ENCODE measurements around the gene POLK. TPM values are rescaled to one million over a fixed set of nuclear protein-coding genes. Genes with fewer than 3 reads are reported as not detected.

The POLK gene
- total and polyA plus RNA-seq, 2 experiments from 2014 or later: 22.2 to 25.7 TPM

- in situ Hi-C loops (cut with MboI): no loop called here
- Histone ChIP-seq H3K4me3 (no peak overlapping the region), H3K36me3 (ENCODE audit: low read depth) (peaks cover 14% of the 10 kb centered on the region; the same call in 1 of the 2 replicates), H3K9me3 (ENCODE audit: low read depth) (no peaks in the 10 kb centered on the region), H4K20me1 (ENCODE audit: insufficient read depth) (no peaks in the 10 kb centered on the region), H3K9me2 (ENCODE audit: insufficient read depth) (no peaks in the 10 kb centered on the region), H3K27ac (no peak overlapping the region), H3K79me2 (ENCODE audit: insufficient read depth) (peaks cover 100% of the 10 kb centered on the region), H3K27me3 (replicated peaks; ENCODE audit: insufficient read depth) (no peaks in the 10 kb centered on the region), H3K4me1 (ENCODE audit: insufficient read depth) (peaks cover 15% of the 10 kb centered on the region), H3K9ac (no peak overlapping the region), H3F3A (ENCODE audit: insufficient read depth) (no peaks in the 10 kb centered on the region), H3K4me2 (ENCODE audit: unreplicated experiment) (no peak overlapping the region), H2AFZ (no peak overlapping the region)
- WGBS, 2 experiments (ENCODE audit: low coverage in 1 of 2, low lambda C conversion rate in 2 of 2, missing lambda C conversion rate in 2 of 2): 95% methylated on average over 3 of the region's 3 CpGs
- TF ChIP-seq EZH2 (IDR thresholded peaks at IDR 0.05; ENCODE audit: insufficient read depth, poor library complexity, severe bottlenecking): no peak
- TF ChIP-seq EZH2phosphoT487 (IDR thresholded peaks at IDR 0.05; ENCODE audit: insufficient read depth, low read depth): no peak
- no peak for DNase-seq
These were observed 12.4 kb downstream of the POLK start for GRCh38 chr5:75524071-75524470.

- no peak for DNase-seq
- Histone ChIP-seq H3K4me2 (ENCODE audit: unreplicated experiment) (no peak overlapping the region), H3F3A (ENCODE audit: insufficient read depth) (no peaks in the 10 kb centered on the region), H3K27ac (no peak overlapping the region), H3K4me1 (ENCODE audit: insufficient read depth) (peaks cover 15% of the 10 kb centered on the region), H3K4me3 (no peak overlapping the region), H3K9me3 (ENCODE audit: low read depth) (no peaks in the 10 kb centered on the region), H3K9me2 (ENCODE audit: insufficient read depth) (no peaks in the 10 kb centered on the region), H2AFZ (no peak overlapping the region), H3K36me3 (ENCODE audit: low read depth) (peaks cover 14% of the 10 kb centered on the region; the same call in 1 of the 2 replicates), H3K79me2 (ENCODE audit: insufficient read depth) (peaks cover 100% of the 10 kb centered on the region), H4K20me1 (ENCODE audit: insufficient read depth) (no peaks in the 10 kb centered on the region), H3K9ac (no peak overlapping the region), H3K27me3 (replicated peaks; ENCODE audit: insufficient read depth) (no peaks in the 10 kb centered on the region)
- TF ChIP-seq EZH2phosphoT487 (IDR thresholded peaks at IDR 0.05; ENCODE audit: insufficient read depth, low read depth): no peak
- TF ChIP-seq EZH2 (IDR thresholded peaks at IDR 0.05; ENCODE audit: insufficient read depth, poor library complexity, severe bottlenecking): no peak
- in situ Hi-C loops (cut with MboI): no loop called here
- 100% methylated on average over 1 of the region's 1 CpG for WGBS, 2 experiments (ENCODE audit: low coverage in 1 of 2, low lambda C conversion rate in 2 of 2, missing lambda C conversion rate in 2 of 2)
These were observed 12.9 kb downstream of the POLK start for GRCh38 chr5:75524591-75524990.

- Histone ChIP-seq H3K9me2 (ENCODE audit: insufficient read depth) (no peaks in the 10 kb centered on the region), H3K9me3 (ENCODE audit: low read depth) (no peaks in the 10 kb centered on the region), H3F3A (ENCODE audit: insufficient read depth) (no peaks in the 10 kb centered on the region), H3K27ac (no peak overlapping the region), H3K4me2 (ENCODE audit: unreplicated experiment) (no peak overlapping the region), H2AFZ (no peak overlapping the region), H3K27me3 (replicated peaks; ENCODE audit: insufficient read depth) (no peaks in the 10 kb centered on the region), H3K4me3 (no peak overlapping the region), H3K79me2 (ENCODE audit: insufficient read depth) (peaks cover 100% of the 10 kb centered on the region), H3K9ac (no peak overlapping the region), H4K20me1 (ENCODE audit: insufficient read depth) (no peaks in the 10 kb centered on the region), H3K4me1 (ENCODE audit: insufficient read depth) (peaks cover 15% of the 10 kb centered on the region), H3K36me3 (ENCODE audit: low read depth) (peaks cover 14% of the 10 kb centered on the region; the same call in 1 of the 2 replicates)
- 100% methylated on average over 1 of the region's 1 CpG for WGBS, 2 experiments (ENCODE audit: low coverage in 1 of 2, low lambda C conversion rate in 2 of 2, missing lambda C conversion rate in 2 of 2)
- in situ Hi-C loops (cut with MboI): no loop called here
- TF ChIP-seq EZH2 (IDR thresholded peaks at IDR 0.05; ENCODE audit: insufficient read depth, poor library complexity, severe bottlenecking) (no peak), EZH2phosphoT487 (IDR thresholded peaks at IDR 0.05; ENCODE audit: insufficient read depth, low read depth) (no peak)
- DNase-seq: no peak
These were observed 13.7 kb downstream of the POLK start for GRCh38 chr5:75525344-75525743.

GRCh38 chr5:75526070-75526469, 14.4 kb downstream of the POLK start:
- H3K79me2 ChIP-seq (ENCODE audit: insufficient read depth): peaks cover 99% of the 10 kb centered on the region
- no peak overlapping the region for H2AFZ ChIP-seq
- no peak overlapping the region for H3K9ac ChIP-seq
- no peaks in the 10 kb centered on the region for H3K27me3 ChIP-seq (replicated peaks; ENCODE audit: insufficient read depth)
- no peaks in the 10 kb centered on the region for H3K9me2 ChIP-seq (ENCODE audit: insufficient read depth)
- WGBS, 2 experiments (ENCODE audit: low coverage in 1 of 2, low lambda C conversion rate in 2 of 2, missing lambda C conversion rate in 2 of 2): 77 to 87% methylated on average over 2 of the region's 2 CpGs
- no peak for DNase-seq
- H3F3A ChIP-seq (ENCODE audit: insufficient read depth): no peaks in the 10 kb centered on the region
- H3K4me2 ChIP-seq (ENCODE audit: unreplicated experiment): no peak overlapping the region
- in situ Hi-C loops (cut with MboI): no loop called here
- H3K4me3 ChIP-seq: no peak overlapping the region
- no peak overlapping the region for H3K27ac ChIP-seq
- TF ChIP-seq EZH2phosphoT487 (IDR thresholded peaks at IDR 0.05; ENCODE audit: insufficient read depth, low read depth): no peak
- no peak for TF ChIP-seq EZH2 (IDR thresholded peaks at IDR 0.05; ENCODE audit: insufficient read depth, poor library complexity, severe bottlenecking)
- 0 out of 2 replicates have a peak, but pooled peaks cover 7% of the 10 kb centered on the region for H3K36me3 ChIP-seq (ENCODE audit: low read depth)
- peaks cover 15% of the 10 kb centered on the region for H3K4me1 ChIP-seq (ENCODE audit: insufficient read depth)
- no peaks in the 10 kb centered on the region for H3K9me3 ChIP-seq (ENCODE audit: low read depth)
- H4K20me1 ChIP-seq (ENCODE audit: insufficient read depth): no peaks in the 10 kb centered on the region

DNA sequence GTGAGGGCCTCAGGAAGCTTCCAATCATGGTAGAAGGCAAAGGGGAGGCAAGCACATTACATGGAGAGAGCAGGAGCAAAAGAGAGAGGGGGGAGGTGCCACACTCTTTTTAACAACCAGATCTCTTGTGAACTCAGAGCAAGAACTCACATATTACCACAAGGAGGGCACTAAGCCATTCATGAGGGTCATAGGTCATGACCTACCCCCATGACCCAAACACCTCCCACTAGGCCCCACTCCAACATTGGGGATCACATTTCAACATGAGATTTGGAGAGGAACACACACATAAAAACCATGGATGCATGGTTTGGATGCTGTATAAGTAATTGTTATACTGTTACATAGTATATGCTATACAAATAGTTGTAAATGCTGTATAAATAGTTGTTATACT, 17.5 kb downstream of the POLK start:
- no peak for DNase-seq
- no peak overlapping the region for H3K4me2 ChIP-seq (ENCODE audit: unreplicated experiment)
- H3K9me3 ChIP-seq (ENCODE audit: low read depth): peaks cover 6% of the 10 kb centered on the region
- TF ChIP-seq EZH2 (IDR thresholded peaks at IDR 0.05; ENCODE audit: insufficient read depth, poor library complexity, severe bottlenecking): no peak
- H2AFZ ChIP-seq: no peak overlapping the region
- no peaks in the 10 kb centered on the region for H3K27me3 ChIP-seq (replicated peaks; ENCODE audit: insufficient read depth)
- no peak overlapping the region for H3K4me3 ChIP-seq
- H3K36me3 ChIP-seq (ENCODE audit: low read depth): no peaks in the 10 kb centered on the region
- no peak overlapping the region for H3K27ac ChIP-seq
- H4K20me1 ChIP-seq (ENCODE audit: insufficient read depth): no peaks in the 10 kb centered on the region
- in situ Hi-C loops (cut with MboI): no loop called here
- 0 out of 2 replicates have a peak, but pooled peaks cover 8% of the 10 kb centered on the region for H3K4me1 ChIP-seq (ENCODE audit: insufficient read depth)
- H3F3A ChIP-seq (ENCODE audit: insufficient read depth): peaks cover 18% of the 10 kb centered on the region
- no peaks in the 10 kb centered on the region for H3K9me2 ChIP-seq (ENCODE audit: insufficient read depth)
- no peak overlapping the region for H3K9ac ChIP-seq
- H3K79me2 ChIP-seq (ENCODE audit: insufficient read depth): peaks cover 93% of the 10 kb centered on the region
